K562 (cell line): ENCODE results near the gene HLA-DOA. TPM values are rescaled to one million over a fixed set of nuclear protein-coding genes. Genes with fewer than 3 reads are reported as not detected.

Experiments
- GATAD2B ChIP-seq: fragments of 450-650 bp; IDR thresholded peaks from 2 replicates; pipeline ENCODE4 v1.6.1; 2017; ENCODE audit warnings: mild to moderate bottlenecking, borderline replicate concordance
- HSF4 ChIP-seq: fragments of 250-450 bp; sonication (Bioruptor Pico); IDR thresholded peaks from 2 replicates; pipeline ENCODE4 v2.1.2; 2022; ENCODE audit warnings: mild to moderate bottlenecking, moderate library complexity, borderline replicate concordance
- RBM15 ChIP-seq: fragments of 200-400 bp; formaldehyde crosslinking; IDR thresholded peaks from 2 replicates; pipeline ENCODE4 v1.6.1; 2018; ENCODE audit warnings: mild to moderate bottlenecking, low read length, moderate library complexity; ENCODE audit not compliant: insufficient read depth
- RBM17 ChIP-seq: fragments of 200-400 bp; formaldehyde crosslinking; IDR thresholded peaks from 2 replicates; pipeline ENCODE4 v1.6.1; 2017; ENCODE audit warnings: low read depth, mild to moderate bottlenecking, low read length, borderline replicate concordance
- RUNX1 ChIP-seq: sonication (generic); IDR thresholded peaks from 2 replicates; pipeline ENCODE4 v1.6.1; 2016; ENCODE audit warnings: antibody characterized with exemption, low read depth
- SP1 ChIP-seq: sonication (generic); formaldehyde crosslinking; IDR thresholded peaks from 2 replicates; pipeline ENCODE4 v1.8.1; 2022; ENCODE audit warnings: mild to moderate bottlenecking, missing genetic modification reagents
- YY1 ChIP-seq, 3 experiments: IDR thresholded peaks; 2 replicates each; pipeline ENCODE4 v1.6.1; 2011; ENCODE audit warnings: low read length in 2 of 3, mild to moderate bottlenecking in 2 of 3, moderate library complexity in 2 of 3, borderline replicate concordance in 1 of 3, control low read depth in 1 of 3, low read depth in 1 of 3; ENCODE audit not compliant: insufficient read depth in 3 of 3, insufficient replicate concordance in 2 of 3, control insufficient read depth in 1 of 3, insufficient read length in 1 of 3; ENCODE audit errors: extremely low read depth in 1 of 3
- ZFX ChIP-seq: sonication (generic); formaldehyde crosslinking; IDR thresholded peaks from 2 replicates; pipeline ENCODE4 v1.8.0; 2022; ENCODE audit warnings: mild to moderate bottlenecking, missing genetic modification reagents, moderate library complexity
- ZNF140 ChIP-seq: fragments of 250-450 bp; sonication (Bioruptor Pico); IDR thresholded peaks from 2 replicates; pipeline ENCODE4 v1.8.0; 2021; ENCODE audit warnings: moderate library complexity, mild to moderate bottlenecking, inconsistent platforms
- polyA plus RNA-seq, 8 experiments: library from polyadenylated mRNA; depleted of rRNA in 4 of 8; stranded (reverse) in 5 of 8; unstranded in 3 of 8; fragments of >200 nt; fragmentation: Nextera tagmentation in 2 of 8; fragmentation: Illumina TruSeq in 1 of 8; extraction: Ambion mirVana in 2 of 8; extraction: Trizol in 1 of 8; gene quantifications; 2 replicates each; pipeline versions ENCODE4 v1.2.1 to v1.2.3, GENCODE V29; 2011 to 2014; ENCODE audit warnings: inconsistent platforms in 1 of 8, missing spikeins in 1 of 8
- total RNA-seq, 7 experiments: library from RNA; depleted of rRNA in 6 of 7; stranded (reverse); fragments of >200 nt in 6 of 7; fragmentation: Illumina TruSeq in 2 of 7; extraction: Trizol in 2 of 7; gene quantifications; 2 replicates each; pipeline versions ENCODE4 v1.2.1 to v1.2.3, GENCODE V29; 2011 to 2021; ENCODE audit warnings: low replicate concordance in 1 of 7
- TF ChIP-seq, protein P1 (sequence below): fragments of 450-650 bp; IDR thresholded peaks from 2 replicates; pipeline ENCODE4 v1.6.1; 2016; ENCODE audit warnings: mild to moderate bottlenecking, moderate library complexity
- TF ChIP-seq, protein P2 (sequence below): sonication (generic); formaldehyde crosslinking; IDR thresholded peaks from 2 replicates; pipeline ENCODE4 v1.8.1; 2023; ENCODE audit warnings: mild to moderate bottlenecking, missing genetic modification reagents

HLA-DOA gene
- total and polyA plus RNA-seq, 9 of the 15 experiments (the other 6 are each of a cell fraction or from before 2014, with no cell fraction given): 0.07 TPM; not detected in 8

DNA sequence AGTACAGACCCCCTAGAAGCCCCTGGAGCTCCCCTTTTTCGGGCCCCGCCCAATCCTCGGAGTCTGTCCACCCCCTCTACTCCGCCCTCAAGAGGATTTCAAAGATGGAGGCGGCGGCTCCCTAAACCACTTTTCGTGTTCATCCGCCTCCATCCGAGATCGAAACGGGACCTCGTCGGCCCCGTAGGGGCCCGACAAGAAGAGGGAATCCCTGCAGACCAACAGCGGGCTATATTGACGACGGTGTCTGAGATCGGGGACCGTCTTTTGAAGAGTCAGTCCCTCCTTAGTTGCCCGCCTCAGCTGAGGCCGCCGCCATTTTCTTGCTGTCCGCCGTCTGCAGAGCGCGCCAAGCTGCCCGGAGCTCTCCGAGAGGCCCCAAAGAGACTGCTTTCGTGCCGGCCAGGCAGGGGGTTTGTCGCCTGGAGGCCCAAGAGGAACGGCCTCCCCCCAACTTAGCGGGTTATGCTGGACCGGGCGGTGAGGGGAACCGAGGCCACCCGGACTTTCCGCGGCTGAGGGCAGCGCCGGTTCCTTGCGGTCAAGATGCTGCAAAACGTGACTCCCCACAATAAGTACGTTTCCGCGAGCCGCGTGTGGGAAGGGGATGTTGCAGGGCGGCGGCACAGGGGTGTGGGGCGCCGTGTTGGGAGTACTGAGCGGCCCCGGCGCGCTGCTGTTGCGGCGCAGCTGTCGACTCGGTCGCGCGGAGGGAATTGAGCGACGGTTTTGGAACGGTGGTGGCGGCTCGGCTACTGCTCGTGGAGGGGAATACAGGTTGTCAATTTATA, 36.8 kb downstream of the HLA-DOA start (continued):
- TF ChIP-seq GATAD2B: no peak
- no peak for TF ChIP-seq ZNF140 (CRISPR knock-in tag)
- TF ChIP-seq HSF4 (CRISPR knock-in tag): no peak
- TF ChIP-seq, protein P1, sequence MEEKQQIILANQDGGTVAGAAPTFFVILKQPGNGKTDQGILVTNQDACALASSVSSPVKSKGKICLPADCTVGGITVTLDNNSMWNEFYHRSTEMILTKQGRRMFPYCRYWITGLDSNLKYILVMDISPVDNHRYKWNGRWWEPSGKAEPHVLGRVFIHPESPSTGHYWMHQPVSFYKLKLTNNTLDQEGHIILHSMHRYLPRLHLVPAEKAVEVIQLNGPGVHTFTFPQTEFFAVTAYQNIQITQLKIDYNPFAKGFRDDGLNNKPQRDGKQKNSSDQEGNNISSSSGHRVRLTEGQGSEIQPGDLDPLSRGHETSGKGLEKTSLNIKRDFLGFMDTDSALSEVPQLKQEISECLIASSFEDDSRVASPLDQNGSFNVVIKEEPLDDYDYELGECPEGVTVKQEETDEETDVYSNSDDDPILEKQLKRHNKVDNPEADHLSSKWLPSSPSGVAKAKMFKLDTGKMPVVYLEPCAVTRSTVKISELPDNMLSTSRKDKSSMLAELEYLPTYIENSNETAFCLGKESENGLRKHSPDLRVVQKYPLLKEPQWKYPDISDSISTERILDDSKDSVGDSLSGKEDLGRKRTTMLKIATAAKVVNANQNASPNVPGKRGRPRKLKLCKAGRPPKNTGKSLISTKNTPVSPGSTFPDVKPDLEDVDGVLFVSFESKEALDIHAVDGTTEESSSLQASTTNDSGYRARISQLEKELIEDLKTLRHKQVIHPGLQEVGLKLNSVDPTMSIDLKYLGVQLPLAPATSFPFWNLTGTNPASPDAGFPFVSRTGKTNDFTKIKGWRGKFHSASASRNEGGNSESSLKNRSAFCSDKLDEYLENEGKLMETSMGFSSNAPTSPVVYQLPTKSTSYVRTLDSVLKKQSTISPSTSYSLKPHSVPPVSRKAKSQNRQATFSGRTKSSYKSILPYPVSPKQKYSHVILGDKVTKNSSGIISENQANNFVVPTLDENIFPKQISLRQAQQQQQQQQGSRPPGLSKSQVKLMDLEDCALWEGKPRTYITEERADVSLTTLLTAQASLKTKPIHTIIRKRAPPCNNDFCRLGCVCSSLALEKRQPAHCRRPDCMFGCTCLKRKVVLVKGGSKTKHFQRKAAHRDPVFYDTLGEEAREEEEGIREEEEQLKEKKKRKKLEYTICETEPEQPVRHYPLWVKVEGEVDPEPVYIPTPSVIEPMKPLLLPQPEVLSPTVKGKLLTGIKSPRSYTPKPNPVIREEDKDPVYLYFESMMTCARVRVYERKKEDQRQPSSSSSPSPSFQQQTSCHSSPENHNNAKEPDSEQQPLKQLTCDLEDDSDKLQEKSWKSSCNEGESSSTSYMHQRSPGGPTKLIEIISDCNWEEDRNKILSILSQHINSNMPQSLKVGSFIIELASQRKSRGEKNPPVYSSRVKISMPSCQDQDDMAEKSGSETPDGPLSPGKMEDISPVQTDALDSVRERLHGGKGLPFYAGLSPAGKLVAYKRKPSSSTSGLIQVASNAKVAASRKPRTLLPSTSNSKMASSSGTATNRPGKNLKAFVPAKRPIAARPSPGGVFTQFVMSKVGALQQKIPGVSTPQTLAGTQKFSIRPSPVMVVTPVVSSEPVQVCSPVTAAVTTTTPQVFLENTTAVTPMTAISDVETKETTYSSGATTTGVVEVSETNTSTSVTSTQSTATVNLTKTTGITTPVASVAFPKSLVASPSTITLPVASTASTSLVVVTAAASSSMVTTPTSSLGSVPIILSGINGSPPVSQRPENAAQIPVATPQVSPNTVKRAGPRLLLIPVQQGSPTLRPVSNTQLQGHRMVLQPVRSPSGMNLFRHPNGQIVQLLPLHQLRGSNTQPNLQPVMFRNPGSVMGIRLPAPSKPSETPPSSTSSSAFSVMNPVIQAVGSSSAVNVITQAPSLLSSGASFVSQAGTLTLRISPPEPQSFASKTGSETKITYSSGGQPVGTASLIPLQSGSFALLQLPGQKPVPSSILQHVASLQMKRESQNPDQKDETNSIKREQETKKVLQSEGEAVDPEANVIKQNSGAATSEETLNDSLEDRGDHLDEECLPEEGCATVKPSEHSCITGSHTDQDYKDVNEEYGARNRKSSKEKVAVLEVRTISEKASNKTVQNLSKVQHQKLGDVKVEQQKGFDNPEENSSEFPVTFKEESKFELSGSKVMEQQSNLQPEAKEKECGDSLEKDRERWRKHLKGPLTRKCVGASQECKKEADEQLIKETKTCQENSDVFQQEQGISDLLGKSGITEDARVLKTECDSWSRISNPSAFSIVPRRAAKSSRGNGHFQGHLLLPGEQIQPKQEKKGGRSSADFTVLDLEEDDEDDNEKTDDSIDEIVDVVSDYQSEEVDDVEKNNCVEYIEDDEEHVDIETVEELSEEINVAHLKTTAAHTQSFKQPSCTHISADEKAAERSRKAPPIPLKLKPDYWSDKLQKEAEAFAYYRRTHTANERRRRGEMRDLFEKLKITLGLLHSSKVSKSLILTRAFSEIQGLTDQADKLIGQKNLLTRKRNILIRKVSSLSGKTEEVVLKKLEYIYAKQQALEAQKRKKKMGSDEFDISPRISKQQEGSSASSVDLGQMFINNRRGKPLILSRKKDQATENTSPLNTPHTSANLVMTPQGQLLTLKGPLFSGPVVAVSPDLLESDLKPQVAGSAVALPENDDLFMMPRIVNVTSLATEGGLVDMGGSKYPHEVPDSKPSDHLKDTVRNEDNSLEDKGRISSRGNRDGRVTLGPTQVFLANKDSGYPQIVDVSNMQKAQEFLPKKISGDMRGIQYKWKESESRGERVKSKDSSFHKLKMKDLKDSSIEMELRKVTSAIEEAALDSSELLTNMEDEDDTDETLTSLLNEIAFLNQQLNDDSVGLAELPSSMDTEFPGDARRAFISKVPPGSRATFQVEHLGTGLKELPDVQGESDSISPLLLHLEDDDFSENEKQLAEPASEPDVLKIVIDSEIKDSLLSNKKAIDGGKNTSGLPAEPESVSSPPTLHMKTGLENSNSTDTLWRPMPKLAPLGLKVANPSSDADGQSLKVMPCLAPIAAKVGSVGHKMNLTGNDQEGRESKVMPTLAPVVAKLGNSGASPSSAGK: no peak
- no peak; the same call in none of the 2 replicates for TF ChIP-seq ZFX (CRISPR knock-in tag)
- TF ChIP-seq RBM15: peak; percentile 90
- 0 out of 2 replicates have a peak, but pooled peaks have one; percentile 9 for TF ChIP-seq RUNX1
- TF ChIP-seq RBM17: no peak
- peak; percentile 77 to 88 (median 85) for TF ChIP-seq YY1 (IDR thresholded peaks at IDR 0.05; ENCODE audit: borderline replicate concordance in 1 of 3, control insufficient read depth in 1 of 3, extremely low read depth in 1 of 3, insufficient read depth in 3 of 3, insufficient read length in 1 of 3, insufficient replicate concordance in 2 of 3, low read depth in 1 of 3, low read length in 2 of 3)
- TF ChIP-seq SP1 (CRISPR knock-in tag): peak; percentile 86
- TF ChIP-seq, protein P2, sequence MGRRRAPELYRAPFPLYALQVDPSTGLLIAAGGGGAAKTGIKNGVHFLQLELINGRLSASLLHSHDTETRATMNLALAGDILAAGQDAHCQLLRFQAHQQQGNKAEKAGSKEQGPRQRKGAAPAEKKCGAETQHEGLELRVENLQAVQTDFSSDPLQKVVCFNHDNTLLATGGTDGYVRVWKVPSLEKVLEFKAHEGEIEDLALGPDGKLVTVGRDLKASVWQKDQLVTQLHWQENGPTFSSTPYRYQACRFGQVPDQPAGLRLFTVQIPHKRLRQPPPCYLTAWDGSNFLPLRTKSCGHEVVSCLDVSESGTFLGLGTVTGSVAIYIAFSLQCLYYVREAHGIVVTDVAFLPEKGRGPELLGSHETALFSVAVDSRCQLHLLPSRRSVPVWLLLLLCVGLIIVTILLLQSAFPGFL (CRISPR knock-in tag): peak; percentile 92; the same call in 1 of the 2 replicates
